Activated T-cell treated with anti-CD3 and anti-CD28 coated beads, Interleukin-2, amount 50 U/mL, for 4 hours (primary cell): ENCODE results near the gene CFAP57. TPM values are rescaled to one million over a fixed set of nuclear protein-coding genes. Genes with fewer than 3 reads are reported as not detected.

ENCODE experiments used
- ATAC-seq, 2 donors: fragments of 200-7000 bp; cut with Tn5 transposase; one replicate each; pipeline ENCODE4 v1.10.0; 2021
- DNase-seq: peaks from one replicate; pipeline ENCODE4 v3.0.0-alpha.2; 2020
- H3K27me3 Mint-ChIP-seq: one replicate; pipeline ENCODE4 v1.8.0; 2021; ENCODE audit warnings: low read depth, mixed read lengths
- H3K36me3 Mint-ChIP-seq: one replicate; pipeline ENCODE4 v1.8.0; 2022; ENCODE audit warnings: mixed read lengths; ENCODE audit not compliant: insufficient read depth
- H3K4me1 Mint-ChIP-seq: one replicate; pipeline ENCODE4 v1.8.0; 2021; ENCODE audit warnings: low read depth, mixed read lengths
- H3K4me3 Mint-ChIP-seq: one replicate; pipeline ENCODE4 v1.8.0; 2021; ENCODE audit warnings: mild to moderate bottlenecking, moderate library complexity, mixed read lengths
- H3K9me3 Mint-ChIP-seq: one replicate; pipeline ENCODE4 v1.8.0; 2021; ENCODE audit warnings: mixed read lengths
- total RNA-seq, 3 donors: library from RNA; stranded (reverse); gene quantifications; one replicate each; pipeline ENCODE4 v1.2.1, GENCODE V29; 2021

Gene CFAP57
- total RNA-seq, 3 donors from 2014 or later: 0.05 to 0.41 TPM; not detected in 1

DNA sequence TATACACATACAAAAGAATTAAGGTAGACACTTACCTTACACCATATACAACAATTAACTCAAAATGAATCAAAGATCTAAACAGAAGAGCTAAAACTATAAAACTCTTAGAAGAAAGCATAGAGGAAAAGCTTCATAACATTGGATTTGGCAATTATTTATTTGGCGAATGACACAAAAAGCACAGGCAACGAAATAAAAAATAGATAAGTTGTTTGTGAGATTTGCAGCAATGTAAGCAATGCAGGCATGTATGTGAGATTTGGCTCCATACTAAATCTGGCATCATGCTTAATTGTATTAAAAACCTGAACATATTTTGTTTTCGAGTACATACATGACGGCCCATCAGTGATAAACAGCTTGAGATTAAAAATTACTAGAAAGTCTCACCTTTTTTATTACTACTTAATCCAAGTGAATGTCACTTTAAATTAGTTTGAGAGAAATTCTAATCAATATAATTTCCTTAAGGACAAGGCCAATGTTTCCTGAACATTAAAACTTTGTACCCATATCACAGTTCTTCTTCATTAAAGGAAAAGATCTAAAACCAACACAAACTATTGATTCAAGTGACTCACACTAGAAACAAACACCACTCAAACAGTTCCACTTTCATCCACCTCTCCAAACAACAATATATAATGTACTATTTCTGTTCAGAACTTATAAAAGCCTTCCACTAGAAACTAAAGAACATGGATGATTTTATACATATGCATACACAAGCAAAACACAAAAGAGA, 74.5 kb downstream of the CFAP57 start:
- no peaks in the 10 kb centered on the region for H3K36me3 Mint-ChIP-seq
- peaks cover 2% of the 10 kb centered on the region for H3K27me3 Mint-ChIP-seq
- DNase-seq (no peak), ATAC-seq (no peak)
- no peaks in the 10 kb centered on the region for H3K9me3 Mint-ChIP-seq
- H3K4me1 Mint-ChIP-seq: no peaks in the 10 kb centered on the region
- H3K4me3 Mint-ChIP-seq: no peak overlapping the region

GRCh38 chr1:43247256-43247921, 75.3 kb downstream of the CFAP57 start:
- Mint-ChIP-seq H3K4me3 (no peak overlapping the region), H3K4me1 (no peaks in the 10 kb centered on the region), H3K9me3 (no peaks in the 10 kb centered on the region), H3K36me3 (no peaks in the 10 kb centered on the region), H3K27me3 (peaks cover 2% of the 10 kb centered on the region)
- ATAC-seq (no peak), DNase-seq (no peak)

- ATAC-seq (no peak), DNase-seq (no peak)
- H3K27me3 Mint-ChIP-seq: peaks cover 9% of the 10 kb centered on the region
- H3K9me3 Mint-ChIP-seq: no peaks in the 10 kb centered on the region
- H3K4me1 Mint-ChIP-seq: no peaks in the 10 kb centered on the region
- no peaks in the 10 kb centered on the region for H3K36me3 Mint-ChIP-seq
- no peak overlapping the region for H3K4me3 Mint-ChIP-seq
Measured at GRCh38 chr1:43250351-43250761, 78.2 kb downstream of the CFAP57 start.

DNA sequence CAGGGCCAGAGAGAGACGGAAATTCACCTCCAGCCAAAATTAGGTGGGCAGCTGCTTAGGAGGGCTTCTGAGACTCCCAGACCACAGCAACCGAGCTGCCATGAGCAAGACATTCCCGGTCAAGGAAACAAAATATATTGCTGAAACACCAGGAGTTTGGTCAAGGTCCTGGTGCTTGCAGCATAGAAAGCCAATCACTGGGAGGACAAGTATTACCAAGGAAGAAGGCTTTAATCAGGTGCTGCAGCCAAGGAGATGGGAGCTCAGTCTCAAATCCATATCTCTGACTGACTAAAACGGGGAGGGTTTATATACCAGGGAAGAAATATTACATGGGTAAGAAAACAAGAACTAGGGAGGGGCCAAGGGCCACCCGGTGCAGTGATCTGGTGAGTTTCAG, 78.9 kb downstream of the CFAP57 start:
- H3K4me1 Mint-ChIP-seq: no peaks in the 10 kb centered on the region
- H3K27me3 Mint-ChIP-seq: peaks cover 9% of the 10 kb centered on the region
- no peaks in the 10 kb centered on the region for H3K36me3 Mint-ChIP-seq
- ATAC-seq: no peak
- H3K4me3 Mint-ChIP-seq: no peak overlapping the region
- no peaks in the 10 kb centered on the region for H3K9me3 Mint-ChIP-seq
- DNase-seq: no peak

DNA sequence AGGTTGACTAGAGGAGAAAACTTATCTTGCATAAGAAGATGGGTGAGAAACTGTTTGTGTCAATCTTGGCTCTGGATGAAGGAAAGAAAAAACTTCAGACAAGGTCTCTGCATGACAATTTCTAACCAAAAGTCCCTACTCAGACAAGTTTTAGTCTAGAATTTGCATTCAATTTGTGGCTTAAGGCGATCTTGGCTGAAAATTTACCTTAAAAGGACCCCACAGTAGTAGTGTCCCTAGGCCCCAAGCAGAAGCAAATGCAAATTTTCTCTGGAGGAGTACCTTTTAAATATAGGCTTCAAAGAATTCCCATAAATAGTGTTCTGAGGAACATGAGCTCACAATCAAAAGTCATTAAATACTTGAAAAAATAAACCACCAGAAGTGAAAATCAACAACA, 80.1 kb downstream of the CFAP57 start:
- ATAC-seq: no peak
- no peaks in the 10 kb centered on the region for H3K9me3 Mint-ChIP-seq
- peaks cover 7% of the 10 kb centered on the region for H3K27me3 Mint-ChIP-seq
- H3K4me1 Mint-ChIP-seq: no peaks in the 10 kb centered on the region
- H3K4me3 Mint-ChIP-seq: no peak overlapping the region
- no peak for DNase-seq
- H3K36me3 Mint-ChIP-seq: no peaks in the 10 kb centered on the region

GRCh38 chr1:43253173-43253572, 81.0 kb downstream of the CFAP57 start:
- DNase-seq: no peak
- no peak for ATAC-seq
- Mint-ChIP-seq H3K9me3 (no peaks in the 10 kb centered on the region), H3K36me3 (no peaks in the 10 kb centered on the region), H3K27me3 (peaks cover 7% of the 10 kb centered on the region), H3K4me1 (no peaks in the 10 kb centered on the region), H3K4me3 (no peak overlapping the region)

DNA sequence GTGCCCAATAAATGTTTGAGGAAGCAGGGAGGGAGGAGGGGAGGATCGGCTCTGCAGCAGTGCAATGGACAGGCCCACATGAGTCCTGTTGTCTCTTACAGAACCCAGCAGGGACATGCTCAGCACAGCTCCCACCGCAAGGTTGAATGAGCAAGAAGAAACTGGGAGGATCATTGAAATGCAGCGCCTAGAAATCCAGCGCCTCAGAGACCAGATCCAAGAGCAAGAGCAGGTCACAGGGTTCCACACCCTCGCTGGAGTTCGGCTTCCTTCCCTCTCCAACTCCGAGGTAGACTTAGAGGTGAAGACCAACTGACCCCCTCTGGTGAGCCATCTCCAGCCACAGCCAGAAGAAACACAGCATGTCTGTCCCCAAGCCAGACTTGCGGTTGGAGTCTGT, 81.7 kb downstream of the CFAP57 start:
- H3K9me3 Mint-ChIP-seq: no peaks in the 10 kb centered on the region
- ATAC-seq (no peak), DNase-seq (no peak)
- H3K4me1 Mint-ChIP-seq: no peaks in the 10 kb centered on the region
- no peak overlapping the region for H3K4me3 Mint-ChIP-seq
- H3K36me3 Mint-ChIP-seq: no peaks in the 10 kb centered on the region
- H3K27me3 Mint-ChIP-seq: peaks cover 7% of the 10 kb centered on the region

DNA sequence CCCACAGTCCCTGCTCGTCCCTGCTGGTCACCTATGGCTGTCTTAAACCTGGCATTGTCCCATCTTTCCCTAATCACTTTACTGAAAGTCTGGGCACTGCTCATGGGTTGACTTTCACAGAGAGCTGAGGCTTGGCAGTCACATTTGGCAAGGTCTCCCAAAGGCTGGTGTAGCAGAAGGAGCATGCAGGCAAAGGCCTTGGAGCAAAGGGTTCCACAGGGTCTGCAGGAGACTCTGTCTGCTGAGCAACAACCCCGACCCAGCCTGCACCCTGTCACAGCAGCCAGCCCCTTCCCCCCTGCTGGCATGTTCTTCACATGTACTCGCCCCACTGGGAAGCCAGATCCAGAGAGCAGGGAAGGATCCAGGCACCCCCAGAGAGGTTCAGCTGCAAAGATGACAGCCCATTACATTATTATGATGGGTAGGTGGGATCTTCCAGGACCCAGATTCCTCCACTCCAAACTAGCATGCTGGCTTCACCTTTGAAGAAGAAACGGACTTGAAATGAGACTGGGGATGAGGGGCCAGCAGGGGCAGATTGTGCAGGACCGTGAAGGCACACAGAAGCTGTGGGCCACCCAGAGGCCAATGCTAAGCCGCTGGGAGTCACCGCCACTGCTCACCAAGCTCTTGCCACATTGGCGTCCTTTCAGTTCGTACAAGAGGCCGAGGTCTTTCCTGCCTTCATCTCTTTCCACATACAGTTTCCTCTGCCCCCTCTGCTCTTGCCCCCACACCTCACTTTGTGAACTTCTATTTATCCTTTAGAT, 83.5 kb downstream of the CFAP57 start:
- no peaks in the 10 kb centered on the region for H3K36me3 Mint-ChIP-seq
- DNase-seq (no peak), ATAC-seq (no peak)
- H3K4me1 Mint-ChIP-seq: no peaks in the 10 kb centered on the region
- peaks cover 7% of the 10 kb centered on the region for H3K27me3 Mint-ChIP-seq
- no peaks in the 10 kb centered on the region for H3K9me3 Mint-ChIP-seq
- H3K4me3 Mint-ChIP-seq: no peak overlapping the region

GRCh38 chr1:43256675-43257570, 84.8 kb downstream of the CFAP57 start:
- ATAC-seq: no peak
- Mint-ChIP-seq H3K9me3 (no peaks in the 10 kb centered on the region), H3K36me3 (no peaks in the 10 kb centered on the region), H3K4me3 (no peak overlapping the region), H3K4me1 (no peaks in the 10 kb centered on the region), H3K27me3 (peaks cover 7% of the 10 kb centered on the region)
- DNase-seq: no peak

GRCh38 chr1:43258370-43258769, 86.2 kb downstream of the CFAP57 start:
- H3K27me3 Mint-ChIP-seq: peaks cover 1% of the 10 kb centered on the region
- H3K9me3 Mint-ChIP-seq: peaks cover under 1% of the 10 kb centered on the region
- no peak overlapping the region for H3K4me3 Mint-ChIP-seq
- ATAC-seq: no peak
- no peaks in the 10 kb centered on the region for H3K4me1 Mint-ChIP-seq
- DNase-seq: no peak
- no peaks in the 10 kb centered on the region for H3K36me3 Mint-ChIP-seq

DNA sequence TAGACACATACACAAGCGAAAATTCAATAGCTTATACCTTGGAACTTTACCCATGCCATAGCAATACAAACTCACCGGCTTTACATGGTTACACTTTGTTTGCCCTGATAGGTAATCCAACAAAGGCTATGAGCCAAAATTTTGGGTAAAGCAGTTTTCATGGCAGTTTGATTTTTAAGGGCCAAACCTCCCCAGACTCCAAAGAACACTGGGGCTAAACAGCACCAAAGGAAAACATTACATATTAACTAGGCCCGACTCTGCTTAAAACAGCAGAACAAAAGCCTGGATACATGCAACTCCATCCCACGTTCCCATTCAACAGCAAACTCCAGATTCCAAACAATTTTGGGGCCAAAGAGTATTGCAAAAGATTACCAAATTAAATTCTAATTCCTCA, 93.3 kb downstream of the CFAP57 start:
- DNase-seq (no peak), ATAC-seq (no peak)
- Mint-ChIP-seq H3K9me3 (peaks cover 5% of the 10 kb centered on the region), H3K27me3 (peaks cover 13% of the 10 kb centered on the region), H3K36me3 (no peaks in the 10 kb centered on the region), H3K4me3 (no peak overlapping the region), H3K4me1 (peaks cover 1% of the 10 kb centered on the region)

- H3K27me3 Mint-ChIP-seq: peaks cover 18% of the 10 kb centered on the region
- H3K4me3 Mint-ChIP-seq: no peak overlapping the region
- peaks cover 5% of the 10 kb centered on the region for H3K9me3 Mint-ChIP-seq
- H3K4me1 Mint-ChIP-seq: peaks cover 13% of the 10 kb centered on the region
- DNase-seq (no peak), ATAC-seq (no peak)
- H3K36me3 Mint-ChIP-seq: no peaks in the 10 kb centered on the region
Measured at GRCh38 chr1:43266881-43267280, 94.8 kb downstream of the CFAP57 start.

GRCh38 chr1:43267291-43267805, 95.2 kb downstream of the CFAP57 start:
- Mint-ChIP-seq H3K4me1 (peaks cover 13% of the 10 kb centered on the region), H3K36me3 (no peaks in the 10 kb centered on the region), H3K27me3 (peaks cover 21% of the 10 kb centered on the region), H3K9me3 (peaks cover 5% of the 10 kb centered on the region), H3K4me3 (no peak overlapping the region)
- ATAC-seq: no peak
- no peak for DNase-seq
